GM18858 (cell line): ENCODE data around the gene GAB1.
A peak's percentile ranks its signal among the peaks of the same experiment; 100 is the strongest.

Experiments used
- ATAC-seq: cut with Tn5 transposase; IDR thresholded peaks from one replicate; pipeline ENCODE4 v1.9.1; 2021; ENCODE audit not compliant: unreplicated experiment

The GAB1 gene

DNA sequence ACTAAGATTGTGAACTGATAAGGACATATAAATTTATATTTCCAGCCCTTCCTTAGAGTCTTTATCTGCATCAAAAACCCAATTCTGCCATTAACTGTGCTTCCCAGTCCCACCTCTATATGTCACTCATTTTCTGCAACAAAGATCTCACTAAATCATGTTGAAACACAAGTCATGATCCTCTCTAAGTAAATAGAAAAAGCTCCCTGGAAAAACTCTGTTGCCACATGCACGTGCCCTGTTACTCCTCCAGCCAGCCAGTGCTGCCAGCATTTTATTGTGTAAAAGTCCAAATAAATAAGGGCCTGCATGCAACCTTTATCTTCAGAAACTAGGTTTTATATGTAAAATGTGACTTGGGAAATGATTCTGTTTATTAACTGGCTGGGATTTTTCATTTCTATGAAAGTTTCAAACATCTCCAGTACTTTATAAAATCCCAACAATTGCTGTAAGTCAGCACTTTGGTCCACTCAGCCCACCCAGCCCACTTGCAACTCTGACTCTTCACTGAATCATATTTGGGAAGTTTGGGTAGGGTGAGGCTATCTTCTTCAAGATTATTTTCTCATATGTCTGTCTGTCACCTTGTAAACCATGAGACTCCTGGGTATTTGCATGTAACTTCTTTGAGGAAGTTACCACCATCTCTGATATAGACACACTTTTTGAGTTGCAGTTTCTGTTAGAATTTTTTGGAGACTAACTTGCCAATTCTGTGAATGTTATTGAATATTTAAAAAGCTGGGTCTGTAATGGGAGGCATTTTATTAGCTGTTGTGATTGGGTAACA lies 136.9 kb downstream of the GAB1 start:
- ATAC-seq = no peak

DNA sequence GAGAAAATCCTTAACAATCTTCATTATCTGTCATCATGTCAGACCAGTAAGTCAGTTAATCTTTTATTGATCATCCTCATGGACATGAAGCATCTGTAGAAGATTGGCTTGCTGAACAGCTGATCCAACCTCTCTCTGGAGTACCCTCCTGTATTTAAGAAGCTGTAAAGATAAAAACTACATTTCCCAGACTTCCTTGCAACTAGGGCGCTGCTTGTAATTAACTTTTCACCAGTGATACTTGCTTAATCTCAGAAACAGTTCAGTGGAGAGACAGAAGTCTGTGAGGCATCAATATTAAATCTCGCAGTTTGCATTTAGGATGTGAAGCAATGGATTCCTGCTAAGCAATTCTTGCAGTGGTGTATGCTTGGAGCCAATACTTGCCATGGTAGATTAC lies 140.8 kb downstream of the GAB1 start:
- ATAC-seq = no peak

DNA sequence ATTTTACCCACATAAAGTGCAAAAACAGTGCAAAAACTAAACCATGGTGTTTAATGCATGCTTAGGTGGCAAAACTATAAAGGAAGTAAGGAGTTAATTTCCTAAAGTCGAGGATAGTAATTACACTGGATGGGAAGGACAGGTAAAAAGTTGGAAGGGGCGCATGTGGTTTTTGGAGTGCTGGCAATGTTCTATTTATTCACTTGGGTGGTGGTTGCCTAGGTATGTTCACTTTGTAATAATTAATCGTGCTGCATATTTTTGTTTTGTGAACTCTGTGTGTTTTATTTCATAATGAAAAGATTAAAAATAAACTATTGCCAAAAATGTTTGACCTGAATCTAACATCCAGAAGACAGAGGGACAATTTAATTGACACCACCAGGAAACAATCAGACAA lies 144.7 kb downstream of the GAB1 start:
- no peak for ATAC-seq

DNA sequence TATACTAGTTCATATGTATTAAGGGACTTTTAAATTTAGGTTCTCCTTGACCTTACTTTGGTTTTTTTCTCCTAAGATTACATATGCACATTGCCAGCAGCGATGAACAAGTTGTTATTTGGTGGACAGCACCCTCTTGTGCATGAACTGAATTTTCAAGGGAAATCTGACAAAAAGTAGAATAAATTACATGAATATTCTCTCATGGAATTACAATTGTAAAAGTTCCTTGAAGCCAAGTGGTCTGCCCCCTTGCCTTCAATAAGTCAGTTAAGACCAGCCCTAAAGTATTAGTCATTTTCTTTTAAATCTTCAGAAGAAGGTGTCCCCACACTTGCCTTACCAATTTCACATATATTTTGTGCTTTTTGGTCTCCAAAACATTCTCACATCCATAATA lies 146.2 kb downstream of the GAB1 start:
- ATAC-seq = peak; percentile 62

DNA sequence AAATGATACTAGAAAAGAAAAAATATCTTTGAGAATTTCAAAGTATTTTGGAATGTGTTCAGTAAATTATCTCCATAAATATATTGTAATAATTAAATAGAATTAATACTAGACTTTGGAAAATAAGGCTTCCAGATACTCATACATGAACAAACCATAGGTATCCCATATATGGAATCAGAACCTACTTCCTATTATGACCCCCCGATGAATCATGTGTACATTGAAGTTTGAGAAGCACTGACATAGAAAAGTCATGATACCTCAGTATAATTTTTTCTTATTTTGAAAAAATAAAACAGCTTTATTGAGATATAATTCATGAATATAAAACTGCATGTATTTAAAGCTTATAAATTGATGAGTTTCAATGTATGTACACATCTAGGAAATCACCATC lies 149.6 kb downstream of the GAB1 start:
- ATAC-seq = no peak

DNA sequence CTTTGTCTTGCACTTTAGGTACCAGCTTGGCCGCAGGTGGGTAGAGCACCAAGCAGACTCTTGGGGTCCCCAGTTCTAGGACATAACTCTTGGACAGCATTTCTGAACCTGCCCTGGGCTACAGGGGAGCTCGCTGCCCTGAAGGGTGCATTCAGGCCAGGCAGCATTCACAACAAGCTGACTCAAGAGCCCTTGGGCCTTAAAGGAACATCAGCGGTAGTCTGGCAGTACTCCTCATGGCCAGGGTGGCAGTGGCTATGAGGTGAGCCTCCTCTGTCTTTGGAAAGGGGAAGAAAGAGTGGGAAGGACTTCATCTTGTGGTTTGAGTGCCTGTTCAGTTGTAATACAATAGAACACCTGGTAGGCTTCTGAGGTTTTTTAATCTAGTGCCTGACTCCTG lies 152.0 kb downstream of the GAB1 start:
- no peak for ATAC-seq

DNA sequence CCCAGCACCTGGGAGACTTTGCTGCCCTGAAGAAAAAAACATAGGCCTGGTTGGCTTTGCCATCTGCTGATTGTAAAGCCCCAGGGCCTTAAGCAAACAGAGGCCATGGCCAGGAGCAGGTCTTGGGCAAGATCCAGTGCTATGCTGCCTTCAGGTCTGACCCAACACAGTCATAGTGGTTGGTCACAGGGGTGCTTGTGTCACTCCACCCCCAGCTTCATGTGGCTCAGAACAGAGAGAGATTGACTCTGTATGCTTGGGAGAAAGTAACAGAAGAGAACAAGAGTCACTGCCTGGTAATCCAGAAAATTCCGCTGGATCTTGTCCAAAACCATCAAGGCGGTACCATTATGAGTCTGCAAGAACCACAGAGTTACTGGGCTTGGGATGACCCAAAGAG lies 152.4 kb downstream of the GAB1 start:
- no peak for ATAC-seq

DNA sequence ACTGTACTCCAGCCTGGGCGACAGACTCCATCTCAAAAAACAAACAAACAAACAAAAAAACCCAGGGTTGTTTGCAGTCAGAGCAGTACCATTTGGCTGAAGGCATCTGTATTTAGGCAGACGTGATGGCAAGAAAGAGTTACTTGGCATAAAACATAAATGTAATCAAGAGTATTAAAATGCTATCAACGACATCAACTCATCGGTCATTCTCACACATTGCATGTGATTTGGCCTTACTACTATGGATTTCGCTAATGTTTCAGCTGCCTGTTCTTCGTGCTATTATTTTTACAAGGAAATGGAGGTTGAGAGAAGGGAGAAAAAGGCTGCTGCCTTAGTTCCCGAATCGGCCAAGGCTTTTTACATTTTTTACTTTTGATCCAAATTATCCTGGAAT lies 161.3 kb downstream of the GAB1 start:
- no peak for ATAC-seq

DNA sequence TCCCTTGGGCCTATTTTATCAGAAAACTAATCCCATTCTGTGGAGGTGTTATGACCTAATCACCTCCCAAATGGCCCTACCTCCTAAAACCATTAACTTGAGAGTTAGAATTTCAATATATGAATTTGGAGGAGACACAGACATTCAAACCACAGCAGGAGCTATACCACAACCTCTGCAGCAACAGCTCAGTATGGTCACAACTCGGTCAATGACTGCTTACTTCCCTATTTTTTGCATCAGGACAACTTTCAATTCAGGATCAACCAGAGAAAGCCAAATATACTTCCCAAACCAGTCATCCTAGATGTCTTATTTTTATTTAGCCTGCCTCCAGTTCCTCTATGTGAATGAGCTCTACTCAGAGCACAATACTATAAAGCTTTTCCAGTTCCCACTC lies 165.6 kb downstream of the GAB1 start:
- ATAC-seq = no peak

DNA sequence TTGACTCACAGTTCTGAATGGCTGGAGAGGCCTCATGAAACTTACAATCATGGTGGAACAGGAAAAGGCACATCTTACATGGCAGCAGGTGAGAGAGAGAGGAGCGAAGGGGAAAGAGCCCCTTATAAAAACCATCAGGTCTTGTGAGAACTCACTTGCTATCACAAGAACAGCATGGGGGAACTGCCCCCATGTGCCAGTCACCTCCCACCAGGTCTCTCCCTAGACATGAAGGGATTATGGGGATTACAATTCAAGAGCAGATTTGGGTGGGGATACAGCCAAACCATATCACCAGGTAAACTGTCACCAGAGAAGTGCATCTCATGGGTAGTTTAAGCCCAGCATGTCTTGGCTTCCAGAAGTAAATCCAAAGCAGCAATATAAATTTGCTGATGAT lies 169.4 kb downstream of the GAB1 start:
- no peak for ATAC-seq

DNA sequence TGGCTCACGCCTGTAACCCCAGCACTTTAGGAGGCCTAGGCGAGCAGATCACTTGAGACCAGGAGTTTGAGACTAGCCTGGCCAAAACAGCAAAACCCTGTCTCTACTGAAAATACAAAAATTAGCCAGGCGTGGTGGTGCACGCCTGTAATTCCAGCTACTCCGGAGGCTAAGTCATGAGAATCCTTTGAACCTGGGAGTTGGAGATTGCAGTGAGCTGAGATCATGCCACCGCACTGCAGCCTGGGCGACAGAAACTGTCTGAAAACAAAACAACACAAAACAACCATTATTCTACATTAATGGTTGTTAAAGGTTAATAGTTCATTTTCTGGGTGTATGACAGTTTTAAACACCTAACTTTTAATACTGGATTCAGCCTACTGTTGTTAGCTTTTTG lies 175.2 kb downstream of the GAB1 start:
- ATAC-seq = no peak

DNA sequence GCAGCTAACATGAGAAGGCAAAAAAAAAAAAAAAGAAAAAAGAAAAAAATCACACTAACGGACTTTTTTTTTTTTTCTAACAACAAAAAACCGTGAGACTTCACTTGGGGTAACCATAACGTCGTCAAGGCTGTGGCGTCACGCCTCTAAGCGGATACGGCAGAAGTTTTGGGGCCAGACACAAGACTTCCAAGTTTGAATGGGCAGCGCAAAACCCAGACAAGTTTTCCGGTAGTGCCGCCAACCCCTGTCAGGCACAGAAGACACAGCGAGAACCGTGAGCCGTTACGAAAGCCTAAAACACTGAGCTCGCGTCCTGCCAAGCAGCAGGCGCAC lies 176.3 kb downstream of the GAB1 start:
- ATAC-seq = no peak

DNA sequence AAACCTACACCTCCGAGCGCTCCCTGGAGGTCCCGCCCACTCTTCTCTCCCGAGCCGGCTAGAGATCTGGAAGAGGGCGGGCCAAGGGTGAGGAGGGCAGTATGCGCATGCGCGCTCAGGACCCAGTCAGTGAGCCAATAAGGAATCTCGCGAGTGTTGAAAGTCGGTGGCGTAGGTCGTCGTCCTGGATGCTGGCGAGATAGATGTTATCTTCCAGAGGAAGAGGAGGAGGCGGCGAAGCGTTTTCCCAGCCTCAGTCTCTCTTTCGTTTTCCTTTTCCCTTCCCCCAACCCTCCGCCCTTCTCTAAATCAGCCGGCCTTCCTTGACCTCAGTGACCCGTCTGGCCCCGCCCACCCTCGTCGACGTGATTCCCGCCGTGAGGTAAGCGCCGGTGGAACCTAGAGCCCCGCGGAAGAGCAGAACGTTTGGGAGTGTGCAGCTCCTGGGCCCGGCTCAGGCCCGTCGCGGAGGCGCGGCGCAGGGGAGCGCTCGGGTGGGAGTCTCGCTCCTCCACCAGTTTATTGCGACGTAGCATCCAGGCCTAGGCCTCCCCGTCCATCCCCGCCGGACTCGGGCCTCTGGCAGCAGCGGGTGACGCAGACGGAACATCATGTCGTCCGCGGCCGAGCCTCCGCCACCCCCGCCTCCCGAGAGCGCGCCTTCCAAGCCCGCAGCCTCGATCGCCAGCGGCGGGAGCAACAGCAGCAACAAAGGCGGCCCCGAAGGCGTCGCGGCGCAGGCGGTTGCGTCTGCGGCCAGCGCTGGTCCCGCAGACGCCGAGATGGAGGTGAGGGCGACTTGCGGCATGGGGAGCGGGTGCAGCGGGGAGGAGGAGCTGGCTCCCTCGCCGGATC lies 176.9 kb downstream of the GAB1 start, which contains the start of gene SMARCA5:
Gene SMARCA5, plus strand, starts transcription at position 389 of the 855 bp plus-strand sequence. Its CDS starts 223 bp downstream, at position 612.
- ATAC-seq = peak; percentile 85

DNA sequence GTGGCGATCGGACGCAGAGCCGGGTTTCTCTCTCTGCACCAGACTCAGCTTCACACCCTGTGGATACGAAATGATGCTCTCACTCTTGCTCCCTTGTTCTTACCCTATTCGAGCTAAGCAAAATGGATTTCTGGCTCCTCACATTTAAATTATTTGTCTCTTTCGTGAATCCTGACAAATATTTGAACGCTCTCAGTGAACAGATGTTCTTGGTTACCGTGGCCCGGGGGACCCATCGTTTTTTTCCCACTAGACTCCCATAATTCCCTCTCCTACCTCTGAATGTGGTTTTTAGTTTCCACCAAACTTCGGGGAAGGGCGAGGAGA lies 177.5 kb downstream of the GAB1 start:
- no peak for ATAC-seq

DNA sequence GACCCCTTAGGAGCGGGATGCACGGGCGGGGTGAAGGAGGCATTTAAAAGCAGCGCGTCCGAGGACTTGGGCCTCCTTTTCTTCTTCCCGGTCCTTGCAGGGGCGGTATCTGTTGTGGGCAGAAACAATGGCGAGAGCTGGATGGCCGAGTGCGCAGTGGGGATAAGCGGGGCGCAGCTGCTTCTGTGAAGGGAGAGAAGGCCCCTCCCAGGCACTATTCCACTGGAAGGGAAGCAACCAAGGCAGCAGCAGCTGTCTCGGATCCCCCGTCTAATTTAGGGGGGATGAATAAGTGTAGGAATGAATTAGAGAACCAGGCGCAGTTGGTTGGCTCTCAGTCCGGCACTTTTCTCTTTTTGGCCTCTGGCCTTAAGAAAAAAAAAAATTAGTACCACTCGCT lies 177.8 kb downstream of the GAB1 start:
- no peak for ATAC-seq

DNA sequence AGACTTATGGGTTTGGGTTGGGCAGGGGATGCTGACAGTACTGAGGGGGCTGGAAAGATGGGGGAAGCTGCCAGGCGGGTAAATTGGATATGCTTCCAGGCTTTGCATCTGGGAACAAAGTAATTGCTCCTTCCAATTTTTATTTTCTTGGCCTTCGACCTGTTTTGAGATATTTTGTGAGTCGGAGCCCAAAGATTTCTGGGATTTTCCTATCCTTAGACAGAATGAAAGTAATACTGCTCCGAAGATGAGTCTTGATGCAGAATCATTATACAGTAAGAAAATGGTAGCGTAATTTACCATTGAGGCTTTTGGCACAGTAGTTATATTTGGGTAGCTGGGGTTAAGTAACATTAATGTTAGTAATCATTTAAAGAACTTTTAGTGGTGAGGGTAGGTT lies 178.2 kb downstream of the GAB1 start:
- no peak for ATAC-seq

DNA sequence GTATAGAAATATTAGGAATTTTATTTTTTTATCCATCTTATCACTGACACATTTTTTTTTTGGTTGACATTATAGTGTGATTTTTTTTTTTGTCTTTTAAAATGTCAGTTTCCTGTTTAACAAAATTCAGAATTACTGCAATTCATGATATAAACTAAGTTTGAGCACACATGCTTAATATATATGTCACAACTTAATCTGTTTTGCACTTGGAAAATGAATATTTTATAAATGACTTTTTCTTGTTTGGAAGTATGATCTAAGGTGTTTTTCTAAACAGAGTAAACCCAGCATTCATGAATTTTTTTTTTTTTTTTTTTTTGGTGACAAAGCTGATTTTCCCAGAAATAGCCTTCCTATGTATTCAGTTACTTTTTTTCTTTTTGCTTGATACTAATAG lies 179.2 kb downstream of the GAB1 start:
- ATAC-seq = no peak

DNA sequence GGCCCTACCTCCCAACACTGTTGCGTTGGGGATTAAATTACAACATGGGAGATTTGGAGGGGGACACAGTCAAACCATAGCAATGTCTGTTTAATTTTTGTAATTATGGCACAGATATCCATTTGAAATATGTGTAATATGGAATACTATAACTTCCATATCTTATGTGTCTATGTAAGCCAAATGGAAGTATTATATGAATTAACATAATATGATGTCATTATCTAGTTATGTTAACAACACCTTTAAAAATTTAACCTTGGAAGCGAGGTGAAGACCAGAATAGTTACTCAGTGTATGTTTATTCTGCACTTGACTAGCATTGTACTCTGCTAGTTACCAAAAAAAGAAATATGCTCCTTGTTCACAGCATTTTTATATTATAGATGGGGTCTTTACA lies 181.1 kb downstream of the GAB1 start:
- no peak for ATAC-seq
